Stimulated activated CD4-positive, alpha-beta T cell treated with anti-CD3 and anti-CD28 coated beads, TNF-alpha, amount 100 ng/mL, for 1 hour (primary cell): ENCODE results near the gene PAK1.
"Not testable (repeated sequence)": the region's sequence is repeated elsewhere in the genome, so short reads cannot be mapped to it uniquely, and the experiment has no call there.

Source experiments
- DNase-seq, 3 donors: peaks; one replicate each; pipeline ENCODE4 v3.0.0-alpha.2; 2020; ENCODE audit warnings: low read depth in 3 of 3, low spot score in 1 of 3

Gene PAK1

DNA sequence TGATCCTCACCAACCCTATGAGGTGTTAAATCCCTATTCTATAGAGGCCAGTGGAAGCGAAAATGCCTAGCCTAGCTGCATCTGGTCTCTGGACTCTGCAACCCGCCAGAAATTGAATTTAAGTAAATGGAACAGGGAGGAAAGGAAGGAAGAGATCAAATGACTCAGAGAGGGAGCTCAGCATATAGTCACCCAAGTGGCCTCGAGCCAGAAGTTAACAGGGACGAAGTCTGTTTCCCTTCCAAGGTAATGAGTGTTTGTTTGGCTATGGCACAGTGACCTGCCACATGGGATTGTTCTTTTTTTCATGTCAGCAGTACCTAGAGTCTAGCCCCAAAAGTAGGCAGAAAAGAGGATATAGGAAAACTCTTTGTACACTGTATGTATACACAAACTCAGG, 66.3 kb downstream of the PAK1 start:
- no peak for DNase-seq

DNA sequence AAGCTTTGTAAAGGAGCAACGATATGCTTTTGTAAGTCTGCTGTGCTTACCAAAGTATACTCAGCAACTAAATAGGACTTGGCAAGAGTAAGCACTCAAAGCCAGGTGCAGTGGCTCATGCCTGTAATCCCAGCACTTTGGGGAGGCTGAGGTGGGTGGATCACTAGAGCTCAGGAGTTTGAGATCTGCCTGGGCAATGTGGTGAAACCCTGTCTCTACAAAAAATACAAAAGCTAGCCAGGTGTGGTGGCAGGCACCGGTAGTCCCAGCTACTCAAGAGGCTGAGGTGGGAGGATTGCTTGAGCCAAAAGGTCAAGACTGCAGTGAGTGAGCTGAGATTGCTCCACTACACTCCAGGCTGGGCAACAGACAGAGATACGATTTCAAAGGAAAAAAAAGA, 67.5 kb downstream of the PAK1 start:
- no peak for DNase-seq

DNA sequence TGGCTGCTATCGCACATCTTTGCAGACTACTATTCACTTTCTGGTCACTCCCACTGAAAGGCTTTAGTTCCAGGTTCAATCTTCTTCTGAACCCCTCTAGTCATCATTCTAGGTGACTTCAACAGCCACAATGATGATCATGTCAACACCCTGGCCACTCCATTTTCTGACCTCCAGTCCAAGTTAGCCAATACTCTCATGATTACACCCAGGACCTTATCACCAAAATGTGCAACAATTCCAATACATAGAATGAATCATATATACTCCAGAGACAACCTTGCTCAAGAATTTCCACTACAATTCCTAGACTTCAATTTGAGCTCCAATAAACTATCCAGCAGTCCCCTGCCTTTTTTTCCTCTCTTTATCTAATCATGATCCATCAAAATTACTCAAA, 70.7 kb downstream of the PAK1 start:
- DNase-seq: no peak

GRCh38 chr11:77402218-77402556, 71.7 kb downstream of the PAK1 start:
- no peak for DNase-seq

- no peak for DNase-seq
Observed at GRCh38 chr11:77401486-77402217, 72.2 kb downstream of the PAK1 start.

DNA sequence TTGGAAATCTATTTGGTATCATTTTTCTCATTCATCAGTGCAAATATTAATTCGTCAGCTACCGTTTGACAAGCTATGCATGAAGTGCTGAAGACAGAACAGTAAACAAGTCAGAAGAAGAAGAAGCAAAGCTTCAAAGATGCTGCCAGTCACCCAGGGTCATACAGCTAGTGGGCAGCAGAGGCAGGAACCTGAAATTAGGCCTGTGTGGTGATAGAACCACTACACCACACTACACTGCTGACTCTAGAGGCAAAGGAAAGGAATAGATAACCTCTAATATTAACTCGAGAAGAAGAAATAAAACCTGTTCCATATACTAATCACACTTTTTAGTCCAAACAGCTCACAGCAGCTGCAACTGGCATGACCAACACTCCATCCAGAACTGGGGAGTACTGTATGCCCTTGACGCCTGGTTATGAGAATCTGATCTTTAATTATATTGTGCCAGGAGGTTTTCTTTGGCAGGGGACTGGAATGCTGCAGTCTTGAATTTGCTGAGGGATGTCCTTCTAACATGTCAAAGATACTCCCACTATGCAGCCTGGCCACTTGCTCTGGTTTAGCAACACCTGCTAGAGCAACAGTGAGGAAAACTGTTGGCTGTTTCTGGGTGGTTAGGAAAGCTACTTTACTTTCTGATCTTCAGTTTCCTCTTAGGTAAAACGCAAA, 73.0 kb downstream of the PAK1 start:
- DNase-seq: no peak

- no peak for DNase-seq
Observed at GRCh38 chr11:77400271-77400670, 73.6 kb downstream of the PAK1 start.

DNA sequence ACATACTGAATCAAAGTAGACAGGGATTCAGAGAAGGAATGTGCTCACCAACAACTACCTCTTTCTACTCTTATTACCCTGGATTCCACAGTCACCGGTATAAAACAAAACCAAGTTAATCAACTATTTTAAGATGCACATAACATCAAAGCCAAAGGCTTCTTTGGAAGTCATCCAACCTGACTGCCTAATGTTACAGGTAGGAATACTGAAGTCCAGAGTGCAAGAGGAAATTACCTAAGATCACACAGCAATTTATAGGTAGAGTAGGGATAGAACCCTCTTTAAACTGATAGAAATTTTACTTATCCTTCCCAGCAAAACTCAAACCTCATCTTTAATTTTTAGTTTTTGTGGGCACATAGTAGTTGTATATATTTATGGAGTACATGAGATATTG, 76.3 kb downstream of the PAK1 start:
- no peak for DNase-seq

- no peak for DNase-seq
Observed at GRCh38 chr11:77396911-77397310, 77.0 kb downstream of the PAK1 start.

- no peak for DNase-seq
Observed at GRCh38 chr11:77396305-77396704, 77.6 kb downstream of the PAK1 start.

GRCh38 chr11:77395460-77396173, 78.3 kb downstream of the PAK1 start:
- DNase-seq: no peak

DNA sequence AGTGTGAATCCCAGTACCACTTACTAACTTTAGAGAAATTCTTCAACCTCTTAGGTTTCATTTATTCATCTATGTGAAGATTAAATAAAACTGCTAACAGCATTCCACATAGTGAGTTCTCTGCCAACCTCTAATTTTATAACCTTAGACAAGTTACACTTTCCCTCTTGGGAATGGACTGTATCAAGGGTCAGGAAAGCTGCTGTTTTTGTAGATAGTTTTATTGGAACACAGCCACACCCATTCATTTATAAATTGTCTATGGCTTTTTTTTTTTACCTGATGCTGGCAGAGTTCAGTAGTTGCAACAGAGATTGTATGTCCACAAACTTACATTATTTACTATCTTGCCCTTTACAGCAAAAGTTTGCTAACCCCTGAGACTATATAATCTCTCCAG, 81.1 kb downstream of the PAK1 start:
- DNase-seq: no peak

GRCh38 chr11:77387701-77388100, 86.2 kb downstream of the PAK1 start:
- no peak for DNase-seq

GRCh38 chr11:77386178-77386577, 87.7 kb downstream of the PAK1 start:
- DNase-seq: no peak

DNA sequence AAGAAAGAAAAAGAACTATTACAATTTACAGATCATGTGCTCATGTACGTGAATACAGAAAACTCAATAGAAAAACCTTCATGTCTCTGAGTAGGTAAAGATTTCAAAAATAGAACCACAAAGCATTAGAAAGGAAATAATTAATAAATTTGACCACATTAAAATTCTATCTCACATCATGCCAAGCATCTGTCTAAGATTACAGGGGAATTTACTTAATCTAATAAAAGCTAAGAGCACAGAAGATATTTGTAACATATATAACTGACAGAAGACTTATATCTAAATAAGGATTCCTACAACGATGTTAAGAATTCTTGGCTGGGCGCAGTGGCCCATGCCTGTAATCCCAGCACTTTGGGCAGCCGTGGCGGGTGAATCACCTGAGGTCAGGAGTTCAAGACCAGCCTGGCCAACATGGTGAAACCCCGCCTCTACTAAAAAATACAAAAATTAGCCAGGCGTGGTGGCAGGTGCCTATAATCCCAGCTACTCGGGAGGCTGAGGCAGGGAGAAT, 88.6 kb downstream of the PAK1 start:
- not testable (repeated sequence) for DNase-seq

- no peak for DNase-seq
Observed at GRCh38 chr11:77384571-77384970, 89.3 kb downstream of the PAK1 start.

DNA sequence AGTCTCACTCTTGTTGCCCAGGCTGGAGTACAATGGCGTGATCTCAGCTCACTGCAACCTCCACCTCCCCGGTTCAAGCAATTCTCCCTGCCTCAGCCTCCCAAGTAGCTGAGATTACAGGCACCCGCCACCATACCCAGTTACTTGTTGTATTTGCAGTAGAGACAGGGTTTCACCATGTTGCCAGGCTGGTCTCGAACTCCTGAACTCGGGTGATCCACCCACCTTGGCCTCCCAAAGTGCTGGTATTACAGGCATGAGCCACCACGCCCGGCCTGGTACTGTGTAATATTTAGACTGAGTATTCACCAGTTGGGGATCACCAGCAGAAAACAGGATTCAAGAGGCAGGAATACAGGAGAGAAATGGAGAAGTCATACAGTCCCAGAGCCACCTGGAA, 90.5 kb downstream of the PAK1 start:
- DNase-seq: not testable (repeated sequence)

DNA sequence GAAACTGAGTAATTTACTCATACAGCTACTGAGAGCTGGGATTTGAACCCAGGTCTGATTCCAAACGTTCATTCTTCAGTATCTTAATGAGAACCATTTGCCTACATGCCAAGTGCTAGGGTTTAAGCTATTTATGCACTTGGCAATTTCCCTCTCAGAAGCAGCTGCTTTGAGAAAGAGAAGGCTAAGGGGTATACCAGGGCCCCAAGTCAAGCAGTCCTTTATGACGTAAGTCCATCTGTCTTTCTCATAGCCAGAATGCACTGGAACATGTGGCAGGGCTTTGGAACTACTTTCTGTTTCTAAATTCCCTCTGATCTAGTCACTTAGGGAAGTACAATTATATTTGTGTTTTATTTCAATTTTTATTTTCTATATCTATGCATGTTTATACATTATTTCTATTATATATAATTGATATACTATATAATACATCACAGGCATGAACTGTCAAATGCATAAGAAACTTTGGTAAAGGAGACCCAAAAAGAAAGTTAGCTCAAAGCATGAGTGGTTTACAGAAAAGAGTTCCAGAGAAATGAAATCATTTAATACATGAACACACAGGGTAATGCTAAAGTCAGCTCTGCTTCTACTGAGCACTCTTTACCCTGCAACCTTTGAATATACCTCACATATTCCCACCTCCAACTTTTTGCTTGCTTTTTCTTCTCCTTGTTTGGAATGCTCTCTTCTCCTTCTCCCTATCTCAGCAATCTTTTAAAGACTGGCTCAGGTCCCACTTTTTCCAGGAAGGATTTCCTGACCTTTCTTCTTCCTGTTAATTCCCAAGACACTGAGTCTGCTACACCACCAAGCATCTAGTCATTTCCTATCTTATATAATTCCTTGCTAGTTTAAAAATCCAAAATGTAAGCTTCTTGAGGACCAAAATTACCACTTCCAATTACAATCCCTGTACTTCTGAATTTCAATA, 91.9 kb downstream of the PAK1 start:
- no peak for DNase-seq

DNA sequence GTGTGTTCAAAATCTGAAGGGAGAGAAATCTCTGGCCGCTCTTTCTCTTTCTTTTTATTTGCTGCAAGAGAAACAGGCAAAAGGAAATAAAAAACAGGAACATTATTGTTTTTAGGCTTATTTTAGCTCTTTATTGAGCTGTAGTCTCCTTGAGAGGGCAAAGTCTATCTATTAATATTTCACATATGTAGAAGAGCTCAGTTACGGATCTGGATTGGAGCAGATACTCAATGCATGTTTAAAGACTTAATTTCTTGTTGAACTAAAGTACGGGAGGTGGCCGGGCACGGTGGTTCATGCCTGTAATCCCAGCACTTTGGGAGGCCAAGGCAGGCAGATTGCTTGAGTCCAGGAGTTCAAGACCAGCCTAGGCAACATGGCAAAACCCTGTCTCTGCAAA, 94.0 kb downstream of the PAK1 start:
- no peak for DNase-seq

- no peak for DNase-seq
Observed at GRCh38 chr11:77379253-77379652, 94.6 kb downstream of the PAK1 start.

- DNase-seq: no peak
Observed at GRCh38 chr11:77377734-77378133, 96.2 kb downstream of the PAK1 start.
